ENCODE data around the gene PPP6R2.

Gene PPP6R2

GRCh38 chr22:50489363-50490243 is 146.5 kb downstream of the PPP6R2 start:
- no peak for DNase-seq

GRCh38 chr22:50490531-50491308 is 147.6 kb downstream of the PPP6R2 start:
- no peak for DNase-seq
